HepG2 (cell line): ENCODE data around the gene VAV2. TPM values are rescaled to one million over a fixed set of nuclear protein-coding genes. Genes with fewer than 3 reads are reported as not detected.

Source experiments
- DPF2 ChIP-seq: sonication (generic); formaldehyde crosslinking; IDR thresholded peaks from 2 replicates; pipeline ENCODE4 v1.4.0; 2020; ENCODE audit warnings: mild to moderate bottlenecking, low read depth, missing genetic modification reagents, borderline replicate concordance
- EED ChIP-seq: sonication (generic); formaldehyde crosslinking; IDR thresholded peaks from 2 replicates; pipeline ENCODE4 v1.5.0; 2020; ENCODE audit warnings: mild to moderate bottlenecking, missing genetic modification reagents
- ETV6 ChIP-seq: sonication (generic); formaldehyde crosslinking; conservative IDR thresholded peaks from 2 replicates; pipeline ENCODE4 v1.4.0; 2020; ENCODE audit warnings: missing genetic modification reagents
- HHEX ChIP-seq: IDR thresholded peaks from 2 replicates; pipeline ENCODE4 v1.6.1; 2016; ENCODE audit warnings: control low read depth
- HOXA3 ChIP-seq: sonication (generic); formaldehyde crosslinking; IDR thresholded peaks from 2 replicates; pipeline ENCODE4 v1.5.0; 2020; ENCODE audit warnings: missing genetic modification reagents
- IKZF4 ChIP-seq: sonication (generic); formaldehyde crosslinking; IDR thresholded peaks from 2 replicates; pipeline ENCODE4 v1.5.1; 2020; ENCODE audit warnings: borderline replicate concordance, mild to moderate bottlenecking, low read depth, missing genetic modification reagents; ENCODE audit errors: not compliant biosample characterization
- MED1 ChIP-seq: sonication (generic); formaldehyde crosslinking; IDR thresholded peaks from 2 replicates; pipeline ENCODE4 v1.4.0; 2020; ENCODE audit warnings: missing genetic modification reagents
- SOX13 ChIP-seq, 3 experiments: fragments of 450-650 bp in 1 of 3; sonication (generic) in 1 of 3; formaldehyde crosslinking in 1 of 3; IDR thresholded peaks in 2 of 3; conservative IDR thresholded peaks in 1 of 3; 2 replicates each; pipeline versions ENCODE4 v1.5.0 to v1.6.1; 2016 to 2020; ENCODE audit warnings: antibody characterized with exemption in 1 of 3, mild to moderate bottlenecking in 1 of 3, missing compliant biosample characterization in 1 of 3, missing genetic modification reagents in 1 of 3, moderate library complexity in 1 of 3
- SOX5 ChIP-seq: IDR thresholded peaks from 2 replicates; pipeline ENCODE4 v1.6.1; 2016; ENCODE audit warnings: borderline replicate concordance
- ZC3H4 ChIP-seq: sonication (generic); formaldehyde crosslinking; IDR thresholded peaks from 2 replicates; pipeline ENCODE4 v1.4.0; 2020; ENCODE audit warnings: missing genetic modification reagents, borderline replicate concordance
- ZFP90 ChIP-seq: sonication (generic); formaldehyde crosslinking; IDR thresholded peaks from 2 replicates; pipeline ENCODE4 v1.8.0; 2022; ENCODE audit warnings: missing genetic modification reagents, mild to moderate bottlenecking, inconsistent platforms, borderline replicate concordance
- ZNF550 ChIP-seq: sonication (generic); formaldehyde crosslinking; IDR thresholded peaks from 2 replicates; pipeline ENCODE4 v1.4.0; 2020; ENCODE audit warnings: mild to moderate bottlenecking, missing genetic modification reagents, borderline replicate concordance
- ZNF7 ChIP-seq: IDR thresholded peaks from 2 replicates; pipeline ENCODE4 v1.6.1; 2016; ENCODE audit warnings: missing biosample characterization, missing genetic modification reagents
- ZNF816 ChIP-seq: sonication (generic); formaldehyde crosslinking; IDR thresholded peaks from 2 replicates; pipeline ENCODE4 v1.8.0; 2022; ENCODE audit warnings: missing genetic modification reagents, mild to moderate bottlenecking, borderline replicate concordance
- polyA plus RNA-seq, 8 experiments: library from polyadenylated mRNA; depleted of rRNA in 3 of 8; stranded (reverse) in 7 of 8; unstranded in 1 of 8; fragments of >200 nt; fragmentation: Illumina TruSeq in 4 of 8; extraction: Trizol in 4 of 8; gene quantifications; 2 replicates each; pipeline versions ENCODE4 v1.2.1 to v1.2.3, GENCODE V29; 2011 to 2016; ENCODE audit warnings: low read depth in 4 of 8, missing spikeins in 1 of 8, mixed read lengths in 1 of 8; ENCODE audit not compliant: insufficient read depth in 1 of 8
- total RNA-seq, 5 experiments: library from RNA; depleted of rRNA; stranded (reverse); fragments of >200 nt; fragmentation: Illumina TruSeq; extraction: Trizol; gene quantifications; 2 replicates each; pipeline ENCODE4 v1.2.3, GENCODE V29; 2016; ENCODE audit warnings: low read depth in 1 of 5
- TF ChIP-seq, protein P1 (sequence below): sonication (generic); formaldehyde crosslinking; IDR thresholded peaks from 2 replicates; pipeline ENCODE4 v1.4.0; 2020; ENCODE audit warnings: missing genetic modification reagents, mild to moderate bottlenecking, borderline replicate concordance
- TF ChIP-seq, protein P2 (sequence below): sonication (generic); formaldehyde crosslinking; IDR thresholded peaks from 2 replicates; pipeline ENCODE4 v1.5.0; 2020; ENCODE audit warnings: missing genetic modification reagents
- TF ChIP-seq, protein P3 (sequence below): sonication (generic); formaldehyde crosslinking; IDR thresholded peaks from 2 replicates; pipeline ENCODE4 v1.4.0; 2020; ENCODE audit warnings: missing genetic modification reagents
- TF ChIP-seq, protein P4 (sequence below): sonication (generic); formaldehyde crosslinking; IDR thresholded peaks from 2 replicates; pipeline ENCODE4 v1.4.0; 2020; ENCODE audit warnings: mild to moderate bottlenecking, missing genetic modification reagents
- TF ChIP-seq, protein P5 (sequence below): IDR thresholded peaks from 2 replicates; pipeline ENCODE4 v1.6.1; 2016

VAV2 gene
- total and polyA plus RNA-seq, 2 of the 13 experiments (the other 11 are each of a cell fraction or from before 2014, with no cell fraction given) = 22.5 to 22.9 TPM

DNA sequence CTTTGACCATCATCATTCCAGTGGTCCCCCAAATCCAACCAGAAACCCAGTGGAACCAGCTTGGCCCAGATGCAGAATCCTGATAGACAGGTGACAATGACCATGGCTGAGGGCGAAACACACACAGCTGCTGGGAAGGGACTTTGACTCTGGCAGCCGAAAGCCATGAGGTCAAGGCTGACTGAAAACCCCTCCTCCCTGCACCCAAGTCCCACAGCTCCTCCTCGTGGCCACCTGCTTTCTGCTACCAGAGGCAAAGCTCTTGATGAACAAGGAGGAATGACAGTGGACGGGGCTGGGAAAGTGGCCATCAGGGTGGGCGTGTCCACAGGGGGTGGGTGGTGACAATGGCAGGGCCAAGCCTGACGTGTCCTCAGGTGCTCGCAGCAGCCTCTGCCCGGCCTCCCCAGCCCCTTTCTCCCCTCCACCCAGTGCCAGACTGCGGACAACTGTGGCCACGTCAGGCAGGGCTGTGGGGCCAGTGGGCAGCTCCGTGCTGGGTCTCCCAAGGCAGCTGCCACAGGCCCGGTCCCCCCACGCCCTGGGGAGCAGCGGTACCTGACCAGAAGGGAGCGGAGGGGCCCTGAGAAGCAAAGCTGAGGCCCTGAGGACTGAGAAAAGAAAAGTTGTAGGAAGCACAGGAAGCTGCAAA lies 223.1 kb downstream of the VAV2 start (continued):
- TF ChIP-seq, protein P1, sequence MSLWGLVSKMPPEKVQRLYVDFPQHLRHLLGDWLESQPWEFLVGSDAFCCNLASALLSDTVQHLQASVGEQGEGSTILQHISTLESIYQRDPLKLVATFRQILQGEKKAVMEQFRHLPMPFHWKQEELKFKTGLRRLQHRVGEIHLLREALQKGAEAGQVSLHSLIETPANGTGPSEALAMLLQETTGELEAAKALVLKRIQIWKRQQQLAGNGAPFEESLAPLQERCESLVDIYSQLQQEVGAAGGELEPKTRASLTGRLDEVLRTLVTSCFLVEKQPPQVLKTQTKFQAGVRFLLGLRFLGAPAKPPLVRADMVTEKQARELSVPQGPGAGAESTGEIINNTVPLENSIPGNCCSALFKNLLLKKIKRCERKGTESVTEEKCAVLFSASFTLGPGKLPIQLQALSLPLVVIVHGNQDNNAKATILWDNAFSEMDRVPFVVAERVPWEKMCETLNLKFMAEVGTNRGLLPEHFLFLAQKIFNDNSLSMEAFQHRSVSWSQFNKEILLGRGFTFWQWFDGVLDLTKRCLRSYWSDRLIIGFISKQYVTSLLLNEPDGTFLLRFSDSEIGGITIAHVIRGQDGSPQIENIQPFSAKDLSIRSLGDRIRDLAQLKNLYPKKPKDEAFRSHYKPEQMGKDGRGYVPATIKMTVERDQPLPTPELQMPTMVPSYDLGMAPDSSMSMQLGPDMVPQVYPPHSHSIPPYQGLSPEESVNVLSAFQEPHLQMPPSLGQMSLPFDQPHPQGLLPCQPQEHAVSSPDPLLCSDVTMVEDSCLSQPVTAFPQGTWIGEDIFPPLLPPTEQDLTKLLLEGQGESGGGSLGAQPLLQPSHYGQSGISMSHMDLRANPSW (CRISPR knock-in tag) = peak; percentile 56; the same call in 1 of the 2 replicates
- TF ChIP-seq, protein P2, sequence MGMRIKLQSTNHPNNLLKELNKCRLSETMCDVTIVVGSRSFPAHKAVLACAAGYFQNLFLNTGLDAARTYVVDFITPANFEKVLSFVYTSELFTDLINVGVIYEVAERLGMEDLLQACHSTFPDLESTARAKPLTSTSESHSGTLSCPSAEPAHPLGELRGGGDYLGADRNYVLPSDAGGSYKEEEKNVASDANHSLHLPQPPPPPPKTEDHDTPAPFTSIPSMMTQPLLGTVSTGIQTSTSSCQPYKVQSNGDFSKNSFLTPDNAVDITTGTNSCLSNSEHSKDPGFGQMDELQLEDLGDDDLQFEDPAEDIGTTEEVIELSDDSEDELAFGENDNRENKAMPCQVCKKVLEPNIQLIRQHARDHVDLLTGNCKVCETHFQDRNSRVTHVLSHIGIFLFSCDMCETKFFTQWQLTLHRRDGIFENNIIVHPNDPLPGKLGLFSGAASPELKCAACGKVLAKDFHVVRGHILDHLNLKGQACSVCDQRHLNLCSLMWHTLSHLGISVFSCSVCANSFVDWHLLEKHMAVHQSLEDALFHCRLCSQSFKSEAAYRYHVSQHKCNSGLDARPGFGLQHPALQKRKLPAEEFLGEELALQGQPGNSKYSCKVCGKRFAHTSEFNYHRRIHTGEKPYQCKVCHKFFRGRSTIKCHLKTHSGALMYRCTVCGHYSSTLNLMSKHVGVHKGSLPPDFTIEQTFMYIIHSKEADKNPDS (CRISPR knock-in tag) = no peak
- no peak for TF ChIP-seq HHEX
- TF ChIP-seq, protein P3, sequence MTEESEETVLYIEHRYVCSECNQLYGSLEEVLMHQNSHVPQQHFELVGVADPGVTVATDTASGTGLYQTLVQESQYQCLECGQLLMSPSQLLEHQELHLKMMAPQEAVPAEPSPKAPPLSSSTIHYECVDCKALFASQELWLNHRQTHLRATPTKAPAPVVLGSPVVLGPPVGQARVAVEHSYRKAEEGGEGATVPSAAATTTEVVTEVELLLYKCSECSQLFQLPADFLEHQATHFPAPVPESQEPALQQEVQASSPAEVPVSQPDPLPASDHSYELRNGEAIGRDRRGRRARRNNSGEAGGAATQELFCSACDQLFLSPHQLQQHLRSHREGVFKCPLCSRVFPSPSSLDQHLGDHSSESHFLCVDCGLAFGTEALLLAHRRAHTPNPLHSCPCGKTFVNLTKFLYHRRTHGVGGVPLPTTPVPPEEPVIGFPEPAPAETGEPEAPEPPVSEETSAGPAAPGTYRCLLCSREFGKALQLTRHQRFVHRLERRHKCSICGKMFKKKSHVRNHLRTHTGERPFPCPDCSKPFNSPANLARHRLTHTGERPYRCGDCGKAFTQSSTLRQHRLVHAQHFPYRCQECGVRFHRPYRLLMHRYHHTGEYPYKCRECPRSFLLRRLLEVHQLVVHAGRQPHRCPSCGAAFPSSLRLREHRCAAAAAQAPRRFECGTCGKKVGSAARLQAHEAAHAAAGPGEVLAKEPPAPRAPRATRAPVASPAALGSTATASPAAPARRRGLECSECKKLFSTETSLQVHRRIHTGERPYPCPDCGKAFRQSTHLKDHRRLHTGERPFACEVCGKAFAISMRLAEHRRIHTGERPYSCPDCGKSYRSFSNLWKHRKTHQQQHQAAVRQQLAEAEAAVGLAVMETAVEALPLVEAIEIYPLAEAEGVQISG (CRISPR knock-in tag) = peak; percentile 68
- peak; percentile 89 for TF ChIP-seq MED1 (CRISPR knock-in tag)
- TF ChIP-seq, protein P4, sequence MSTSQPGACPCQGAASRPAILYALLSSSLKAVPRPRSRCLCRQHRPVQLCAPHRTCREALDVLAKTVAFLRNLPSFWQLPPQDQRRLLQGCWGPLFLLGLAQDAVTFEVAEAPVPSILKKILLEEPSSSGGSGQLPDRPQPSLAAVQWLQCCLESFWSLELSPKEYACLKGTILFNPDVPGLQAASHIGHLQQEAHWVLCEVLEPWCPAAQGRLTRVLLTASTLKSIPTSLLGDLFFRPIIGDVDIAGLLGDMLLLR (CRISPR knock-in tag) = no peak
- no peak for TF ChIP-seq EED (CRISPR knock-in tag)
- TF ChIP-seq ZNF7 (CRISPR knock-in tag) = no peak
- TF ChIP-seq ZNF816 = no peak
- TF ChIP-seq SOX5 = peak; percentile 63
- TF ChIP-seq ZNF550 = no peak
- TF ChIP-seq HOXA3 (CRISPR knock-in tag) = peak; percentile 86
- TF ChIP-seq, protein P5, sequence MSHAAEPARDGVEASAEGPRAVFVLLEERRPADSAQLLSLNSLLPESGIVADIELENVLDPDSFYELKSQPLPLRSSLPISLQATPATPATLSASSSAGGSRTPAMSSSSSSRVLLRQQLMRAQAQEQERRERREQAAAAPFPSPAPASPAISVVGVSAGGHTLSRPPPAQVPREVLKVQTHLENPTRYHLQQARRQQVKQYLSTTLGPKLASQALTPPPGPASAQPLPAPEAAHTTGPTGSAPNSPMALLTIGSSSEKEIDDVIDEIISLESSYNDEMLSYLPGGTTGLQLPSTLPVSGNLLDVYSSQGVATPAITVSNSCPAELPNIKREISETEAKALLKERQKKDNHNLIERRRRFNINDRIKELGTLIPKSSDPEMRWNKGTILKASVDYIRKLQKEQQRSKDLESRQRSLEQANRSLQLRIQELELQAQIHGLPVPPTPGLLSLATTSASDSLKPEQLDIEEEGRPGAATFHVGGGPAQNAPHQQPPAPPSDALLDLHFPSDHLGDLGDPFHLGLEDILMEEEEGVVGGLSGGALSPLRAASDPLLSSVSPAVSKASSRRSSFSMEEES = peak; percentile 46; the same call in 1 of the 2 replicates
- TF ChIP-seq ETV6 = 0 out of 2 replicates have a peak, but pooled peaks have one; percentile 68
- TF ChIP-seq DPF2 (CRISPR knock-in tag) = 0 out of 2 replicates have a peak, but pooled peaks have one; percentile 51
- TF ChIP-seq ZFP90 (CRISPR knock-in tag) = peak; percentile 76; the same call in 1 of the 2 replicates
- peak; percentile 56 for TF ChIP-seq IKZF4
- TF ChIP-seq ZC3H4 (CRISPR knock-in tag) = no peak
- TF ChIP-seq SOX13 (IDR thresholded peaks at IDR 0.05) = no peak
- TF ChIP-seq SOX13 (CRISPR knock-in tag; conservative IDR thresholded peaks at IDR 0.05 in 1 of 2, IDR thresholded peaks at IDR 0.05 in 1 of 2) = peak in 1 of 2 experiments; percentile 78; a peak in 2 of 4 replicates
